ENCODE results near the gene PABPC1L2B.
"Not testable (repeated sequence)": the region's sequence is repeated elsewhere in the genome, so short reads cannot be mapped to it uniquely, and the experiment has no call there.

PABPC1L2B gene

GRCh38 chrX:73002733-73003132, at the start of gene PABPC1L2B:
TSS of gene PABPC1L2B (plus strand) at chrX:73002939. CDS start at chrX:73003643, 704 bp downstream.
- not testable (repeated sequence) for H3K4me1 Mint-ChIP-seq, ATAC-seq, H3K27me3 Mint-ChIP-seq, H3K27ac Mint-ChIP-seq, DNase-seq, H3K4me3 Mint-ChIP-seq, H3K9me3 Mint-ChIP-seq

- H3K4me1 Mint-ChIP-seq, H3K27ac Mint-ChIP-seq, H3K4me3 Mint-ChIP-seq, H3K9me3 Mint-ChIP-seq, DNase-seq, H3K27me3 Mint-ChIP-seq, ATAC-seq: not testable (repeated sequence)
Observed at GRCh38 chrX:72959971-72960370, 42.8 kb upstream of the PABPC1L2B start.

- ATAC-seq, H3K9me3 Mint-ChIP-seq, H3K4me3 Mint-ChIP-seq, H3K4me1 Mint-ChIP-seq, H3K27ac Mint-ChIP-seq, H3K27me3 Mint-ChIP-seq, DNase-seq: not testable (repeated sequence)
Observed at GRCh38 chrX:72971859-72972258, 30.9 kb upstream of the PABPC1L2B start.

GRCh38 chrX:72974885-72975284, 27.9 kb upstream of the PABPC1L2B start:
- not testable (repeated sequence) for H3K9me3 Mint-ChIP-seq, H3K27ac Mint-ChIP-seq, H3K4me3 Mint-ChIP-seq, DNase-seq, ATAC-seq, H3K4me1 Mint-ChIP-seq, H3K27me3 Mint-ChIP-seq

GRCh38 chrX:72980894-72981469, 21.8 kb upstream of the PABPC1L2B start:
- not testable (repeated sequence) for DNase-seq
- peaks cover 11% of the 10 kb centered on the region for H3K27me3 Mint-ChIP-seq

GRCh38 chrX:73004032-73004431, 1.3 kb downstream of the PABPC1L2B start:
- not testable (repeated sequence) for H3K27ac Mint-ChIP-seq, H3K4me1 Mint-ChIP-seq, H3K27me3 Mint-ChIP-seq, ATAC-seq, H3K4me3 Mint-ChIP-seq, H3K9me3 Mint-ChIP-seq, DNase-seq

More at GRCh38 chrX:72980894-72981469, 21.8 kb upstream of the PABPC1L2B start:
- peaks cover 4 to 17% of the 10 kb centered on the region in 2 donors for H3K9me3 Mint-ChIP-seq
- not testable (repeated sequence) for ATAC-seq, H3K4me3 Mint-ChIP-seq, H3K27ac Mint-ChIP-seq, H3K4me1 Mint-ChIP-seq

GRCh38 chrX:73021361-73022092, 18.8 kb downstream of the PABPC1L2B start:
- DNase-seq (no peak), ATAC-seq (no peak)
- Mint-ChIP-seq H3K4me1 (no peaks in the 10 kb centered on the region), H3K4me3 (no peak overlapping the region), H3K27me3 (peaks cover 7% of the 10 kb centered on the region), H3K27ac (no peak overlapping the region), H3K9me3 (peaks cover 10 to 23% of the 10 kb centered on the region in 2 donors)

GRCh38 chrX:73022093-73022445, 19.3 kb downstream of the PABPC1L2B start:
- not testable (repeated sequence) for H3K4me3 Mint-ChIP-seq, H3K27me3 Mint-ChIP-seq, ATAC-seq, H3K27ac Mint-ChIP-seq, H3K4me1 Mint-ChIP-seq, DNase-seq
- peaks cover 10 to 23% of the 10 kb centered on the region in 2 donors for H3K9me3 Mint-ChIP-seq

- Mint-ChIP-seq H3K9me3 (peaks cover 10 to 23% of the 10 kb centered on the region in 2 donors), H3K4me1 (no peaks in the 10 kb centered on the region), H3K27me3 (peaks cover 7% of the 10 kb centered on the region), H3K27ac (no peak overlapping the region), H3K4me3 (no peak overlapping the region)
- ATAC-seq = no peak
- no peak for DNase-seq
Observed at GRCh38 chrX:73028876-73029275, 26.1 kb downstream of the PABPC1L2B start.

Data from stimulated activated naive CD8-positive, alpha-beta T cell treated with anti-CD3 and anti-CD28 coated beads, Interleukin-15, amount 100 ng/mL, for 72 hours (primary cell).